Thyroid gland (tissue), 4 donors: ENCODE measurements around the gene GABRP.

Source experiments
- POLR2A ChIP-seq, 2 donors: fragments of 450-650 bp; IDR thresholded peaks; one replicate each; pipeline ENCODE4 v1.6.1; 2017; ENCODE audit warnings: antibody characterized with exemption in 2 of 2, mild to moderate bottlenecking in 2 of 2, moderate library complexity in 1 of 2
- TF ChIP-seq, protein P1 (sequence below), 6 experiments: fragments of 200-600 bp in 3 of 6; fragments of 450-650 bp in 3 of 6; sonication (generic) in 3 of 6; IDR thresholded peaks; one replicate each; pipeline ENCODE4 v1.5.1; 2016 to 2019; ENCODE audit warnings: antibody characterized with exemption in 6 of 6, mild to moderate bottlenecking in 2 of 6, inconsistent platforms in 1 of 6, moderate library complexity in 1 of 6

DNA sequence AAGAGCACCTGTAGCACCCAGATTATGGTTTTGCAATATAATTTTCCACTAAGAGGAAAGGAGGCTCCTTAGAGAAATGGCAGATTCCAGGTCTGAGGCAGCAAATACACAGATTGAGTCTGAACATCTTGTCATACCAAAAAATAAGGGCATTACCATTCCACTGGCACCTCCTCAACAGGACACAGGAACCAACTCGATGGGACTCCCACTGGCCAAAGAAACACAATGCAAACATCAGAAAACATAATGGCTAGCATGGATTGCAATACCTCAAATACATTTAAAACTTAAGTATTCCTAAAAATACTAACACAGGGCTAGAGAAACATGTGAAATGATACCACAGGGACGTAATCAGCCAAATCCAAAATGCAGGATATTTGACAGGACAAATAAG lies 65.8 kb downstream of the GABRP start:
- TF ChIP-seq, protein P1, sequence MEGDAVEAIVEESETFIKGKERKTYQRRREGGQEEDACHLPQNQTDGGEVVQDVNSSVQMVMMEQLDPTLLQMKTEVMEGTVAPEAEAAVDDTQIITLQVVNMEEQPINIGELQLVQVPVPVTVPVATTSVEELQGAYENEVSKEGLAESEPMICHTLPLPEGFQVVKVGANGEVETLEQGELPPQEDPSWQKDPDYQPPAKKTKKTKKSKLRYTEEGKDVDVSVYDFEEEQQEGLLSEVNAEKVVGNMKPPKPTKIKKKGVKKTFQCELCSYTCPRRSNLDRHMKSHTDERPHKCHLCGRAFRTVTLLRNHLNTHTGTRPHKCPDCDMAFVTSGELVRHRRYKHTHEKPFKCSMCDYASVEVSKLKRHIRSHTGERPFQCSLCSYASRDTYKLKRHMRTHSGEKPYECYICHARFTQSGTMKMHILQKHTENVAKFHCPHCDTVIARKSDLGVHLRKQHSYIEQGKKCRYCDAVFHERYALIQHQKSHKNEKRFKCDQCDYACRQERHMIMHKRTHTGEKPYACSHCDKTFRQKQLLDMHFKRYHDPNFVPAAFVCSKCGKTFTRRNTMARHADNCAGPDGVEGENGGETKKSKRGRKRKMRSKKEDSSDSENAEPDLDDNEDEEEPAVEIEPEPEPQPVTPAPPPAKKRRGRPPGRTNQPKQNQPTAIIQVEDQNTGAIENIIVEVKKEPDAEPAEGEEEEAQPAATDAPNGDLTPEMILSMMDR (IDR thresholded peaks at IDR 0.05) = no peak
- TF ChIP-seq POLR2A (IDR thresholded peaks at IDR 0.05) = no peak
